ENCODE measurements around the gene FGF5. TPM values are rescaled to one million over a fixed set of nuclear protein-coding genes. Genes with fewer than 3 reads are reported as not detected.

The FGF5 gene
- total and polyA plus RNA-seq, 11 donors: 0.10 to 0.83 (median 0.27) TPM; not detected in 2

DNA sequence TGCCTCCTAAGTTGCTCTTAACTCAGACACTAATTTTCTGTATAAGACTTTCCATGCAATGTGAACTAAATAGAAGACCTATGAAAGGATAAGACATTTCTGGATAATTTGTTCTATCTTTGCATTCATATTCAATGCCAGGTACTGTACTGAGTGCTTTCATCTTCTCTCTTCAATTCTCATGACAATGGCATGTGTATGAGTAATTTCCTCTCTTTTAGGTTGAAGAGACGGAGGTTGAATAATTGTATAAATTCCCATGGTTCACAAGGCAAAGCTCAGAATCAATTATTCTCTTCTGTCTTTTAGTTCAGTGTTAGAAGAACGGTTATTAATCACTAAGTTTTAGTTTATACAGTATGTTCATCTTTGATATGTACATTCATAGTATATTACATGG, 39.8 kb downstream of the FGF5 start:
- no peak overlapping the region for H3K27ac ChIP-seq
- peaks cover 0 to 15% (median 0%) of the 10 kb centered on the region in 9 donors for H3K27me3 ChIP-seq
- ATAC-seq (no peak), DNase-seq (no peak)
- intact Hi-C loops (cut with DNase I): no loop called here
- no peak overlapping the region for H3K4me3 ChIP-seq
- WGBS, 4 donors: 69 to 79% (median 75%) methylated on average over 2 of the region's 2 CpGs
- no peaks in the 10 kb centered on the region for H3K4me1 ChIP-seq
- no peaks in the 10 kb centered on the region for H3K9me3 ChIP-seq
- TF ChIP-seq POLR2A (IDR thresholded peaks at IDR 0.05): no peak
- TF ChIP-seq, protein P1, sequence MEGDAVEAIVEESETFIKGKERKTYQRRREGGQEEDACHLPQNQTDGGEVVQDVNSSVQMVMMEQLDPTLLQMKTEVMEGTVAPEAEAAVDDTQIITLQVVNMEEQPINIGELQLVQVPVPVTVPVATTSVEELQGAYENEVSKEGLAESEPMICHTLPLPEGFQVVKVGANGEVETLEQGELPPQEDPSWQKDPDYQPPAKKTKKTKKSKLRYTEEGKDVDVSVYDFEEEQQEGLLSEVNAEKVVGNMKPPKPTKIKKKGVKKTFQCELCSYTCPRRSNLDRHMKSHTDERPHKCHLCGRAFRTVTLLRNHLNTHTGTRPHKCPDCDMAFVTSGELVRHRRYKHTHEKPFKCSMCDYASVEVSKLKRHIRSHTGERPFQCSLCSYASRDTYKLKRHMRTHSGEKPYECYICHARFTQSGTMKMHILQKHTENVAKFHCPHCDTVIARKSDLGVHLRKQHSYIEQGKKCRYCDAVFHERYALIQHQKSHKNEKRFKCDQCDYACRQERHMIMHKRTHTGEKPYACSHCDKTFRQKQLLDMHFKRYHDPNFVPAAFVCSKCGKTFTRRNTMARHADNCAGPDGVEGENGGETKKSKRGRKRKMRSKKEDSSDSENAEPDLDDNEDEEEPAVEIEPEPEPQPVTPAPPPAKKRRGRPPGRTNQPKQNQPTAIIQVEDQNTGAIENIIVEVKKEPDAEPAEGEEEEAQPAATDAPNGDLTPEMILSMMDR (IDR thresholded peaks at IDR 0.05): no peak
- H3K36me3 ChIP-seq: no peaks in the 10 kb centered on the region

DNA sequence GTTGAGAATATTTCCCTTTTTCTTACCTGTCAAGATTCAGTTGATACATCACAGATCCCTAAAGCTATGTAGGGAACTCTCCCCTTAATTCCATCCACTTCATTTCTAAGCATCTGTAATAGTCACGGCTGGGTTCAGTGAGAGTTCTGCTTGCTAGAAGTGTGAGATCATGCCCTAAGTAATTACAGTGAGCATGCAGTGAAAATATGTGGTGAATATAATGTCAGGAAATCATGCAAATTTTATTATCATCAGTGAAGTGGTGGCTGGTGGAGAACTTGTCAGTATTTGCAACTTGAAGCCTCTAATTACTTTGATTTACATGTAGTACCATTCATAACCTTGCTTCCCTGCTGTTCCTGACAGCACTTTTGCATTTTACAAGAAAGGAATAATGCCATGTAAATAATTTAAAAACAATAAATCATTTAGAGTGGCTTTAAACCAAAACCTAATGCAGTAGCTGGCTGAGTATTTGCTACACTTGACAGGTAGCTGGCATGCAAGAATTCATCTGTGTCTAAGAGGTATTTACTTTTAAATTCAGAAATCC, 40.8 kb downstream of the FGF5 start:
- H3K4me3 ChIP-seq: no peak overlapping the region
- no peaks in the 10 kb centered on the region for H3K4me1 ChIP-seq
- 7 to 29% (median 22%) methylated on average over 1 of the region's 1 CpG for WGBS, 4 donors
- no peaks in the 10 kb centered on the region for H3K36me3 ChIP-seq
- no peak for TF ChIP-seq POLR2A (IDR thresholded peaks at IDR 0.05)
- TF ChIP-seq, protein P1 (IDR thresholded peaks at IDR 0.05): no peak
- no peak overlapping the region for H3K27ac ChIP-seq
- DNase-seq (no peak), ATAC-seq (no peak)
- intact Hi-C loops (cut with DNase I): no loop called here
- peaks cover 0 to 15% (median 0%) of the 10 kb centered on the region in 9 donors for H3K27me3 ChIP-seq
- no peaks in the 10 kb centered on the region for H3K9me3 ChIP-seq

DNA sequence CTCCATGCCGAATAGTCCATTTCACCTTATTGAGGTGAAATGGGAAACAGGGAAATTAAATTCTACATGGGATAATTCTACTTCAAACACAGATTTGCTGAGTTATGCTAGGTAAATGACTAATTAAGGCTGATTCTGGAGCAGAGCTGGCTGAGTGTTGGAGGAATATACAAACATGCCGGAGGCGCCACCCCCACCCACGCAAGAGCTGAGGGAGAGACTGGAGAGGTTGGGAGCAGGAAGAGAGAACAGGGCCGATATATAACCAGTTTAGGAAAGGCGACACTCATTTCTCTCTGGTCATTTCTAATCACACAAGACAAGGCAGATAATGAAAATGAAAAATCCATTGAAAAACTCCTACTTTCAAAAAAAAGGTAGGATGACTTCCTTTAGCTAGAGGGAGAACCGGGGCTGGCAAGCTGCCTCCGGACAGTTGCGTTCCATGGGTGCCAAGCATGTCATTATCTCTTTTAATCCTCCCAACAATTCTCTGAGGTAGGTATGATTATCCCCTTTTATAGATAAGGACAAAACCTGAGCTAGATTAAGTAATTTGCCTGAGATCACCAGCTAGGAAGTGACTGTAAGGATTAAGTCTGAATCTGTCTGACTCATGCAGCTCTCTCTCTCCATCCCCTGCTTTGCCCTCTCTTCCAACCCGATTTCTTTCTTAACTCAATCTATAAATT, 41.5 kb downstream of the FGF5 start:
- WGBS, 4 donors: 33 to 47% (median 39%) methylated on average over 10 of the region's 10 CpGs
- Histone ChIP-seq H3K4me3 (no peak overlapping the region), H3K27me3 (peaks cover 0 to 15% (median 0%) of the 10 kb centered on the region in 9 donors), H3K4me1 (no peaks in the 10 kb centered on the region), H3K36me3 (no peaks in the 10 kb centered on the region), H3K27ac (no peak overlapping the region), H3K9me3 (no peaks in the 10 kb centered on the region)
- intact Hi-C loops (cut with DNase I): no loop called here
- TF ChIP-seq, protein P1 (IDR thresholded peaks at IDR 0.05): no peak
- DNase-seq: peak in 2 of 5 donors; percentile 34 to 38
- ATAC-seq: peak in 1 of 4 donors; percentile 41

DNA sequence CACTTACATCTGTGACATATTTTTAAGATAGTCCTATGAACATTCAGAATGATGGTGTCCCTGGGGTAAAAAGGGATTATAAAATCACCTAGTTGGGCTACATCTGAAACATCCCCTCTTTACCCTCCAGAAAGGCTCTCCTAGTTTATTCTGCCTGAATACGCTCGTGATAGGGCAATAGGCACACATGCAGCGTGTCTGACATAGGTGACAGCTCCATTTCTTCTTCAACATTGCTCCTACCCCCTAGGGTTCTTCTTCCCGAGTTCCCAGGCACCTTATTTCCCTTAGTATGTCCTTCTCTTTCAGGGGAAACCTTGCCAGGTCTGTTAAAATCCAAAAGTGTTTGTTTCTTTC, 42.0 kb downstream of the FGF5 start:
- no peak for DNase-seq
- H3K9me3 ChIP-seq: no peaks in the 10 kb centered on the region
- no peak overlapping the region for H3K4me3 ChIP-seq
- H3K27me3 ChIP-seq: peaks cover 0 to 15% (median 0%) of the 10 kb centered on the region in 9 donors
- 46 to 66% (median 62%) methylated on average over 4 of the region's 4 CpGs for WGBS, 4 donors
- no peak for TF ChIP-seq POLR2A (IDR thresholded peaks at IDR 0.05)
- TF ChIP-seq, protein P1 (IDR thresholded peaks at IDR 0.05): no peak
- H3K36me3 ChIP-seq: no peaks in the 10 kb centered on the region
- no peaks in the 10 kb centered on the region for H3K4me1 ChIP-seq
- no peak overlapping the region for H3K27ac ChIP-seq
- intact Hi-C loops (cut with DNase I): no loop called here
- no peak for ATAC-seq

Data from heart left ventricle (tissue), 16 donors.